PFSK-1 (cell line): ENCODE measurements around the gene SLC11A1.

Experiments used
- POLR2AphosphoS5 ChIP-seq: IDR thresholded peaks from 2 replicates; pipeline ENCODE4 v1.6.1; 2012; ENCODE audit warnings: low read depth, mild to moderate bottlenecking, control low read depth, low read length, moderate library complexity
- SIN3A ChIP-seq: IDR thresholded peaks from 2 replicates; pipeline ENCODE4 v1.6.1; 2012; ENCODE audit warnings: mild to moderate bottlenecking, low read length, moderate library complexity, borderline replicate concordance; ENCODE audit not compliant: insufficient read depth
- TAF1 ChIP-seq: IDR thresholded peaks from 2 replicates; pipeline ENCODE4 v1.6.1; 2012; ENCODE audit warnings: low read length, control low read depth, borderline replicate concordance; ENCODE audit not compliant: insufficient read depth
- TF ChIP-seq, protein P1 (sequence below), 2 experiments: IDR thresholded peaks; 2 replicates each; pipeline versions ENCODE4 v1.6.1 to v1.8.0; 2011 to 2012; ENCODE audit warnings: low read depth in 2 of 2, low read length in 2 of 2, control low read depth in 1 of 2, inconsistent platforms in 1 of 2, mild to moderate bottlenecking in 1 of 2, moderate library complexity in 1 of 2; ENCODE audit not compliant: insufficient read depth in 1 of 2

GRCh38 chr2:218383892-218384519 is 1.9 kb downstream of the SLC11A1 start:
- TF ChIP-seq, protein P1, sequence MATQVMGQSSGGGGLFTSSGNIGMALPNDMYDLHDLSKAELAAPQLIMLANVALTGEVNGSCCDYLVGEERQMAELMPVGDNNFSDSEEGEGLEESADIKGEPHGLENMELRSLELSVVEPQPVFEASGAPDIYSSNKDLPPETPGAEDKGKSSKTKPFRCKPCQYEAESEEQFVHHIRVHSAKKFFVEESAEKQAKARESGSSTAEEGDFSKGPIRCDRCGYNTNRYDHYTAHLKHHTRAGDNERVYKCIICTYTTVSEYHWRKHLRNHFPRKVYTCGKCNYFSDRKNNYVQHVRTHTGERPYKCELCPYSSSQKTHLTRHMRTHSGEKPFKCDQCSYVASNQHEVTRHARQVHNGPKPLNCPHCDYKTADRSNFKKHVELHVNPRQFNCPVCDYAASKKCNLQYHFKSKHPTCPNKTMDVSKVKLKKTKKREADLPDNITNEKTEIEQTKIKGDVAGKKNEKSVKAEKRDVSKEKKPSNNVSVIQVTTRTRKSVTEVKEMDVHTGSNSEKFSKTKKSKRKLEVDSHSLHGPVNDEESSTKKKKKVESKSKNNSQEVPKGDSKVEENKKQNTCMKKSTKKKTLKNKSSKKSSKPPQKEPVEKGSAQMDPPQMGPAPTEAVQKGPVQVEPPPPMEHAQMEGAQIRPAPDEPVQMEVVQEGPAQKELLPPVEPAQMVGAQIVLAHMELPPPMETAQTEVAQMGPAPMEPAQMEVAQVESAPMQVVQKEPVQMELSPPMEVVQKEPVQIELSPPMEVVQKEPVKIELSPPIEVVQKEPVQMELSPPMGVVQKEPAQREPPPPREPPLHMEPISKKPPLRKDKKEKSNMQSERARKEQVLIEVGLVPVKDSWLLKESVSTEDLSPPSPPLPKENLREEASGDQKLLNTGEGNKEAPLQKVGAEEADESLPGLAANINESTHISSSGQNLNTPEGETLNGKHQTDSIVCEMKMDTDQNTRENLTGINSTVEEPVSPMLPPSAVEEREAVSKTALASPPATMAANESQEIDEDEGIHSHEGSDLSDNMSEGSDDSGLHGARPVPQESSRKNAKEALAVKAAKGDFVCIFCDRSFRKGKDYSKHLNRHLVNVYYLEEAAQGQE (IDR thresholded peaks at IDR 0.05; ENCODE audit: insufficient read depth in 1 of 2, low read depth in 2 of 2, low read length in 2 of 2), result no peak
- TF ChIP-seq TAF1 (no peak), POLR2AphosphoS5 (no peak), SIN3A (no peak)
